HK-2 (cell line): ENCODE measurements around the gene INPP5D.
"Not testable (repeated sequence)": the region's sequence is repeated elsewhere in the genome, so short reads cannot be mapped to it uniquely, and the experiment has no call there.

Experiments
- DNase-seq: peaks from one replicate; pipeline ENCODE4 v3.0.0-alpha.2; 2018; ENCODE audit not compliant: unreplicated experiment

The INPP5D gene

GRCh38 chr2:233053928-233054784, 6.0 kb upstream of the INPP5D start:
- DNase-seq, result peak; percentile 64

GRCh38 chr2:233055362-233055761, 4.8 kb upstream of the INPP5D start:
- no peak for DNase-seq

- no peak for DNase-seq
These were observed 3.1 kb upstream of the INPP5D start for GRCh38 chr2:233056961-233057605.

GRCh38 chr2:233058717-233059546, 1.2 kb upstream of the INPP5D start:
- no peak for DNase-seq

- DNase-seq, result no peak
These were observed 670 bp upstream of the INPP5D start for GRCh38 chr2:233059547-233059796.

- DNase-seq, result no peak
These were observed 398 bp downstream of the INPP5D start for GRCh38 chr2:233060501-233060979.

GRCh38 chr2:233060980-233061590, 943 bp downstream of the INPP5D start:
- no peak for DNase-seq

GRCh38 chr2:233061591-233062450, 1.7 kb downstream of the INPP5D start:
- DNase-seq, result no peak

GRCh38 chr2:233062451-233062850, 2.3 kb downstream of the INPP5D start:
- DNase-seq, result no peak

GRCh38 chr2:233062946-233063268, 2.8 kb downstream of the INPP5D start:
- no peak for DNase-seq

GRCh38 chr2:233063269-233063975, 3.3 kb downstream of the INPP5D start:
- no peak for DNase-seq

DNA sequence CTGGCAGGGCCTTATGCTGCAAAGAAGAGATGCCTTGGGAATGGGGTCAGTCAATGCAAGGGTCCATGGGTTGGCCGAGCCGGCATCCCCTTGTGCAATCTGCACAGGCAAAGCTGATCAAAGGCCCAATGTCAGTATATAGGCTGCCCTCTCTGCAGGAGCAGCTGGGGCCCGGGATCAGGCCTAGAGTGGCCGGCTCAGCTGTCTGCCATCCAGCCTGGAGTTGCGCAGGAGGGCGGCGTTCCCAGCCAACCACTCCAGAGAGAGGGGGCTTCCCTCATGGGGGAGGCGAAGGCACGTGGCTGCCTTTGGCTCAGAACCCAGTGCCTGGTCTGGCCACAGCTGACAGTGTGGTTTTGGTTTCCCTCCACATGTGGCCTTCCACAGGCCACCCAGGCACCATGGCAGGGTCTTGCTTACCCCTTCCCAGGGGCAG, 3.9 kb downstream of the INPP5D start:
- DNase-seq, result no peak

GRCh38 chr2:233064530-233065199, 4.5 kb downstream of the INPP5D start:
- DNase-seq, result no peak

DNA sequence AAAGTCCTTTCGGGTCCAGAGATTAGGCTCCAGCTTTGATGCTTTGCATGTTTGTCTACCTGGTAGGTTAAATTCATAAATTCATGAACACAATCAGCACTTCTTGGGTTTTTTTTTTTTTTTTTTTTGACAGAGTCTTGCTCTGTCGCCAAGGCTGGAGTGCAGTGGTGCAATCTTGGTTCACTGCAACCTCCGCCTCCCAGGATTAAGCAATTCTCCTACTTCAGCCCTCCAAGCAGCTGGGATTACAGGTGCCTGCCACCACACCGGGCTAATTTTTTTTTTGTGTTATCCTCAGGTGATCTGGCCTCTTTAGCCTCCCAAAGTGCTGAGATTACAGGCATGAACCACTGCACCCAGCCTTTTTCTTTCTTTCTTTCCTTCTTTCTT, 5.1 kb downstream of the INPP5D start:
- not testable (repeated sequence) for DNase-seq

DNA sequence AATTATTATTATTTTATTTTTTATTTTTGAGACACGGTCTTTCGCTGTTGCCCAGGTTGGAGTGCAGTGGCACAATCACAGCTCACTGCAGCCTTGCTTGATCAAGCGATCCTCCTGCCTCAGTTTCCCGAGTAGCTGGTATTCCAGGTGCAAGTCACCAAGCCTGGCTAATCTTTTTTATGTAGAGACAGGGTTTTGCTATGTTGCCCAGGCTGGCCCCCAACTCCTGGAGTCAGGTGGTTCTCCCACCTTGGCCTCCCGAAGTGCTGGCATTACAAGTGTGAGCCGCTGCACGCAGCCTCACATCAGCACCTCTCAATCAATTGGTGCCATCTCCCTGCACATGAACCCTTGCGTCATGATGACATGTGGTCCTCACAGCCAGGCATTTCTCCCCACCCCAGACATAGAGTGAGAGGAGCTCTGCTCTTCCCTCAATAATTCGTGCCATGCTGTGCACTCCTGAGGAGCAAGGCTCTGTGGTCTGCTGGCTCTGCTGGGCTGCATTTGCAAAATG, 5.9 kb downstream of the INPP5D start:
- DNase-seq, result no peak

DNA sequence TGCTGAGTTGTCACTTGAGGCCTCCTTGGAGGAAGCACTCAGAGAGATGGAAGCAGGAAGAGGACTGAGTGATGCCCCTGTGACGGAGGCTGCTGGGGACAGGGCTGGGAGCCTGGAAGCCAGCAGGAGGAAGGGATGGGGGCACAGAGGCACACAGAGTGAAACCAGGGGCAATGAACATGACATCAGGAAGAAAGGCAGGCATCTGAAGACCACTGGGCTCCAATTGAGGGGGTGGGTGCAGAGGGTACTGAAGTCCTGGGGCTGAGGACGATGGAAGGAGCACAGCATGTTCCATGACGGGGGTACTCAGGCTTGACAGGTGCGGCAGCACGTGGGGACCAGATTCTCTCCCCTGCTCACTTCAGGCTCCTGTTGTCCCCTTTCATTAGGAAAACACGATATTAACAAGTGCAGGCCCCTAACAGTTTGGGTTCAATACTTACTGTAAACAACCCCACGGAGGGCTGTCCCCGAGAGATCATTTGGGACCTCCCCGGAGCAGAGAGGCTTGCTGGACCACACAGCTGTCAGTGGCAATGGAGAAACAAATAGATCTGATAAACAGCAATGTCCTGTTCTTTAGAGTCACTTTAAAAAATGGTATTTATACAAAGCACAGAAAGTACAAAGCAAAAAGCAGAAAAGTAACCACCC, 8.7 kb downstream of the INPP5D start:
- DNase-seq, result no peak

GRCh38 chr2:233072838-233073237, 12.7 kb downstream of the INPP5D start:
- DNase-seq, result no peak

GRCh38 chr2:233074106-233074505, 14.0 kb downstream of the INPP5D start:
- DNase-seq, result no peak
